Epithelial cell of esophagus (primary cell): ENCODE data around the gene NAE1.

Experiments used
- DNase-seq: peaks from one replicate; pipeline ENCODE4 v3.0.0; 2010; ENCODE audit warnings: low read depth
- H3K4me3 ChIP-seq: 2 replicates; pipeline ENCODE4 v1.5.1; 2011; ENCODE audit warnings: mild to moderate bottlenecking, low read length, control low read depth
- CTCF ChIP-seq: IDR thresholded peaks from 2 replicates; pipeline ENCODE4 v1.5.1; 2011; ENCODE audit warnings: low read depth, mild to moderate bottlenecking, low read length, control low read depth, inconsistent platforms; ENCODE audit not compliant: insufficient read depth; ENCODE audit errors: missing control alignments

Gene NAE1

DNA sequence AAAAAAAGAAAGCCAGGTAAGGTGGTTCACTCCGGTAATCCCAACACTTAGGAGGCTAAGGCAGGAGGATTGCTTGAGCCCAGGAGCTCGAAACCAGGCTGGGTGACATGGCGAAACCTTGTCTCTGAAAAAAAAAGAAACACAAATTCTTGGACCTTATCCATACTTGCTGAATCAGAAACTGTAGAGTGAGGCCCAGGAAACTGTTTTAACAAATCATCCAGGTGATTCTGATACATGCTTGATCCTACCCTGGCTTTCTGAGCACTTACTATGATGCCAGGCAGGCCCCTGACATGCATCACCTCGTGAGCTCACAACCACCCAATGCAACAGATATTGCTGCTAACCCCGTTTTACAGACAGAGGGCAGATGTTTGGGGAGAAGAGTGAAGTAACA is 4.0 kb upstream of the NAE1 start:
- peak; percentile 71 for DNase-seq
- no peak overlapping the region for H3K4me3 ChIP-seq
- no peak for TF ChIP-seq CTCF

DNA sequence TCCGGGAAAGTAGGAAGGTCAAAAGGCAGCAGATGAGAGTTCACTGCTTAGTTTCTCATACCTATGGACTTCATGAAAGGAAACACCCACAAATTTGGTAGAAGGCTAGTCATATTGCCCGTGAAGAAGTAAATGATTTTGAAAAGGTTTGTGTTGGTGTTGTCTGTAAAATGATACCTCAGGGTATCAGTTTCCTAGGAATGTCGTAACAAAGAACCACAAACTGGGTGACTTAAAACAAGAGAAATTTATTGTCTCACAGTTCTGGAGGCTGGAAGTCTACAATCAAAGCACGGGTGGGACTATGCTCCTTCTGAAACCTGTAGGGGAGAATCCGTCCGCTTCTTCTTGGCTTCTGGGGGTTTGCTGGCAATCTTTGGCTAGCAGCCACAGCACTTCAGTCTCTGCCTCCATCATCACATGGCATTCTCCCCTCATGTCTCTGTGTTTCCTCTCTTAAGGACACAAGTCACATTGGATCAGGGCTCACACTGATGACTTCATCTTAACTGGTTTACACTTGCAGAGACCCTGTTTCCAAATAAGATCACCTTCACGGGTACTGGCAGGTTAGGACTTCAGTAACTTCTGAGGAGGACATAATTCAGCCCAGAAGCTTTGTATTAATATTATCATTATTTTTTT is 2.0 kb upstream of the NAE1 start:
- DNase-seq, result peak; percentile 56
- no peak overlapping the region for H3K4me3 ChIP-seq
- TF ChIP-seq CTCF, result no peak

DNA sequence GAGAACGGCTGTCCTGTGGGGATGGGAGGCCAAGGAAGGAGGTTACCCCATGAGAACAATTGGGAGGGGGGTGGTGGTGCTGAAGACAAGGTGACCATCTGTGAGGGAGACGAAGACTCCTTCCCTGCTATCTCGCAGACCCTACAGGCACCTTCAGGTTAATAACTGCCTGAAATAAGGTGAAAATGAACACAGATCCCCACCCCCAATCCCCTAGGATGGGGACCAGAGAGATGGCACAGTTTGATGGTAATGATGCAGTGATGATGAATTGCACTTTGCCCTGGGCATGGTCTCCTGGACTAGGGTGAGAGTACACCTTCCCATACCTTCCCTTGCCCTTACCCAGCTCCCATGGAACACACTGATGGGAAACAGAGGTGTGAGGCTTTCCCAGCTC is 1.4 kb upstream of the NAE1 start:
- H3K4me3 ChIP-seq, result no peak overlapping the region
- TF ChIP-seq CTCF, result no peak
- DNase-seq, result no peak

- peak; percentile 47 for DNase-seq
- no peak for TF ChIP-seq CTCF
- H3K4me3 ChIP-seq, result no peak overlapping the region
Measured at GRCh38 chr16:66824006-66824405, 6.8 kb downstream of the NAE1 start.

DNA sequence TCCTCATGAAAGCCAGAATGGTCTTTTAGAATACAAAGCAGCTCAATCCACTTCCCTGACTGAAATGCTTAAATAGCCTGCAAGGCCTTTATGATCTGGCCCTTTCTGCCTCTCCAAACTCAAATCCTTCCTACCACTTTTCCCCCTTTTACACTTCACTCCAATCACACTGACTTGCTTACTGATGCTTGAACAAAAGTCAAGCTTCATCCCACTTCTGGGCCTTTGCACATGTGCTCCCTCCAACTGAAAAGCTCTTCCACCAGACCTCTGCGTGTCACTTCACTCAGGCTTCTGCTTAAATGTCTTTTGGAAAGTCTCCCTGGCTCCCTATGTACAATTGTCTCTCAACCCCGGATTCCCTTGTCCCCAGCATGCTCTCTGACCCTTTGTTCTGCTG is 16.0 kb downstream of the NAE1 start:
- no peak for TF ChIP-seq CTCF
- DNase-seq, result no peak
- no peak overlapping the region for H3K4me3 ChIP-seq

GRCh38 chr16:66811043-66811442 is 19.7 kb downstream of the NAE1 start:
- TF ChIP-seq CTCF, result no peak
- H3K4me3 ChIP-seq, result no peak overlapping the region
- DNase-seq, result no peak

DNA sequence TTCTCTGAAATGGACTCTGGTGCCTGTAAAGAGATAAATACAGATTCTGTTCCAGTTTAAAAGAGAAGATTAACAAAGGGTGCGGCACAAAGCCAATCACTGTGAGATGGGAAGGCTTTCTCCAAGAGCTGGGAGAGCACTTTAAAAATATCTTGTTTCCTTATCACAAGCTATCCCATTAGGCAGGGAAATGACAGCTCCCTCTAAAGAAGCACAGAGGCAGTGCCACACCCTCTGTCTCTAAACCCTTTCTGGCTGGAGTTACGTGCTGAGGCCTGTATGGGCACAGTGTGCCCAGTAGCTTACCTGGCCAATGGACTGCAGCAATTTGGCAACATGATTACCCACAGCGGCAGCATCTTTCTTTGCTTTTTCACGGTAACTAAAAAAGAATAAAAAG is 20.4 kb downstream of the NAE1 start:
- H3K4me3 ChIP-seq, result no peak overlapping the region
- DNase-seq, result peak; percentile 72
- TF ChIP-seq CTCF, result peak; percentile 30
